GM12801 (cell line): ENCODE data around the gene LOXL1.

Experiments used
- CTCF ChIP-seq: IDR thresholded peaks from one replicate; pipeline ENCODE4 v1.5.1; 2011; ENCODE audit warnings: control low read depth; ENCODE audit not compliant: insufficient read length; ENCODE audit errors: extremely low read depth

Gene LOXL1

GRCh38 chr15:73989001-73989798 lies 62.9 kb downstream of the LOXL1 start:
- no peak for TF ChIP-seq CTCF

GRCh38 chr15:73990250-73991005 lies 64.2 kb downstream of the LOXL1 start:
- TF ChIP-seq CTCF, result no peak

GRCh38 chr15:73991260-73991659 lies 65.0 kb downstream of the LOXL1 start:
- no peak for TF ChIP-seq CTCF

GRCh38 chr15:73991726-73992593 lies 65.7 kb downstream of the LOXL1 start, which contains the start of gene STOML1:
STOML1 (minus strand) TSS chr15:73992295; CDS start chr15:73992223, 72 bp downstream.
- no peak for TF ChIP-seq CTCF

- no peak for TF ChIP-seq CTCF
These were observed 66.3 kb downstream of the LOXL1 start for GRCh38 chr15:73992594-73992898.

- TF ChIP-seq CTCF, result no peak
These were observed 67.1 kb downstream of the LOXL1 start for GRCh38 chr15:73993211-73993994.
